ENCODE results near the gene KIF22.
A peak's percentile ranks its signal among the peaks of the same experiment; 100 is the strongest.
"Not testable (repeated sequence)": the region's sequence is repeated elsewhere in the genome, so short reads cannot be mapped to it uniquely, and the experiment has no call there.

Gene KIF22

GRCh38 chr16:29756654-29757053, 33.9 kb upstream of the KIF22 start:
- no peak for DNase-seq (ENCODE audit: low spot score in 2 of 2)
- H3K27ac Mint-ChIP-seq (ENCODE audit: low read depth): no peak overlapping the region
- H3K9me3 Mint-ChIP-seq: no peaks in the 10 kb centered on the region
- ATAC-seq (replicated peaks; ENCODE audit: extremely low read depth, poor library complexity, severe bottlenecking): peak; percentile 24
- H3K27me3 Mint-ChIP-seq: no peaks in the 10 kb centered on the region
- H3K4me1 Mint-ChIP-seq: peaks cover 17% of the 10 kb centered on the region
- no peak overlapping the region for H3K4me3 Mint-ChIP-seq
- no peaks in the 10 kb centered on the region for H3K36me3 Mint-ChIP-seq (ENCODE audit: insufficient read depth)

- H3K36me3 Mint-ChIP-seq (ENCODE audit: insufficient read depth); H3K27me3 Mint-ChIP-seq; DNase-seq (ENCODE audit: low spot score in 2 of 2); ATAC-seq (replicated peaks; ENCODE audit: extremely low read depth, poor library complexity, severe bottlenecking); H3K27ac Mint-ChIP-seq (ENCODE audit: low read depth); H3K4me3 Mint-ChIP-seq; H3K9me3 Mint-ChIP-seq: not testable (repeated sequence)
- H3K4me1 Mint-ChIP-seq: peaks cover 17% of the 10 kb centered on the region
Measured at GRCh38 chr16:29757086-29757485, 33.5 kb upstream of the KIF22 start.

GRCh38 chr16:29757950-29758466, 32.5 kb upstream of the KIF22 start:
- Mint-ChIP-seq H3K27ac (ENCODE audit: low read depth) (no peak overlapping the region), H3K36me3 (ENCODE audit: insufficient read depth) (no peaks in the 10 kb centered on the region), H3K27me3 (no peaks in the 10 kb centered on the region), H3K4me1 (peaks cover 17% of the 10 kb centered on the region), H3K4me3 (no peak overlapping the region), H3K9me3 (no peaks in the 10 kb centered on the region)
- DNase-seq (ENCODE audit: low spot score in 2 of 2): no peak
- ATAC-seq (replicated peaks; ENCODE audit: extremely low read depth, poor library complexity, severe bottlenecking): no peak

GRCh38 chr16:29760567-29761279, 29.8 kb upstream of the KIF22 start:
- Mint-ChIP-seq H3K27ac (ENCODE audit: low read depth) (no peak overlapping the region), H3K4me1 (peaks cover 12% of the 10 kb centered on the region), H3K36me3 (ENCODE audit: insufficient read depth) (peaks cover 2% of the 10 kb centered on the region), H3K27me3 (no peaks in the 10 kb centered on the region), H3K4me3 (no peak overlapping the region), H3K9me3 (no peaks in the 10 kb centered on the region)
- ATAC-seq (replicated peaks; ENCODE audit: extremely low read depth, poor library complexity, severe bottlenecking) (no peak), DNase-seq (ENCODE audit: low spot score in 2 of 2) (no peak)

GRCh38 chr16:29761280-29761651, 29.3 kb upstream of the KIF22 start:
- not testable (repeated sequence) for H3K27me3 Mint-ChIP-seq; H3K36me3 Mint-ChIP-seq (ENCODE audit: insufficient read depth); H3K27ac Mint-ChIP-seq (ENCODE audit: low read depth); DNase-seq (ENCODE audit: low spot score in 2 of 2); ATAC-seq (replicated peaks; ENCODE audit: extremely low read depth, poor library complexity, severe bottlenecking); H3K9me3 Mint-ChIP-seq; H3K4me3 Mint-ChIP-seq
- peaks cover 14% of the 10 kb centered on the region for H3K4me1 Mint-ChIP-seq

GRCh38 chr16:29761882-29762281, 28.7 kb upstream of the KIF22 start:
- DNase-seq (ENCODE audit: low spot score in 2 of 2) (no peak), ATAC-seq (replicated peaks; ENCODE audit: extremely low read depth, poor library complexity, severe bottlenecking) (no peak)
- Mint-ChIP-seq H3K27ac (ENCODE audit: low read depth) (no peak overlapping the region), H3K36me3 (ENCODE audit: insufficient read depth) (peaks cover 2% of the 10 kb centered on the region), H3K27me3 (no peaks in the 10 kb centered on the region), H3K4me3 (no peak overlapping the region), H3K9me3 (no peaks in the 10 kb centered on the region), H3K4me1 (peaks cover 14% of the 10 kb centered on the region)

GRCh38 chr16:29763326-29763725, 27.2 kb upstream of the KIF22 start:
- Mint-ChIP-seq H3K4me1 (peaks cover 14% of the 10 kb centered on the region), H3K27ac (ENCODE audit: low read depth) (no peak overlapping the region)
- ATAC-seq (replicated peaks; ENCODE audit: extremely low read depth, poor library complexity, severe bottlenecking): no peak

GRCh38 chr16:29765167-29766032, 25.2 kb upstream of the KIF22 start:
- H3K27me3 Mint-ChIP-seq: no peaks in the 10 kb centered on the region
- ATAC-seq (replicated peaks; ENCODE audit: extremely low read depth, poor library complexity, severe bottlenecking) (no peak), DNase-seq (ENCODE audit: low spot score in 2 of 2) (no peak)
- no peak overlapping the region for H3K4me3 Mint-ChIP-seq
- H3K4me1 Mint-ChIP-seq: peaks cover 7% of the 10 kb centered on the region
- H3K9me3 Mint-ChIP-seq: no peaks in the 10 kb centered on the region
- H3K27ac Mint-ChIP-seq (ENCODE audit: low read depth): no peak overlapping the region
- peaks cover 2% of the 10 kb centered on the region for H3K36me3 Mint-ChIP-seq (ENCODE audit: insufficient read depth)

More at GRCh38 chr16:29763326-29763725, 27.2 kb upstream of the KIF22 start:
- DNase-seq (ENCODE audit: low spot score in 2 of 2): no peak
- H3K9me3 Mint-ChIP-seq: no peaks in the 10 kb centered on the region
- H3K36me3 Mint-ChIP-seq (ENCODE audit: insufficient read depth): peaks cover 2% of the 10 kb centered on the region
- H3K27me3 Mint-ChIP-seq: no peaks in the 10 kb centered on the region
- H3K4me3 Mint-ChIP-seq: no peak overlapping the region

GRCh38 chr16:29766571-29766970, 24.0 kb upstream of the KIF22 start:
- Mint-ChIP-seq H3K27me3 (no peaks in the 10 kb centered on the region), H3K27ac (ENCODE audit: low read depth) (no peak overlapping the region), H3K4me1 (peaks cover 7% of the 10 kb centered on the region), H3K9me3 (no peaks in the 10 kb centered on the region), H3K36me3 (ENCODE audit: insufficient read depth) (peaks cover 2% of the 10 kb centered on the region), H3K4me3 (no peak overlapping the region)
- DNase-seq (ENCODE audit: low spot score in 2 of 2) (no peak), ATAC-seq (replicated peaks; ENCODE audit: extremely low read depth, poor library complexity, severe bottlenecking) (no peak)

- DNase-seq (ENCODE audit: low spot score in 2 of 2) (no peak), ATAC-seq (replicated peaks; ENCODE audit: extremely low read depth, poor library complexity, severe bottlenecking) (no peak)
- Mint-ChIP-seq H3K4me1 (peaks cover 7% of the 10 kb centered on the region), H3K27me3 (no peaks in the 10 kb centered on the region), H3K36me3 (ENCODE audit: insufficient read depth) (peaks cover 2% of the 10 kb centered on the region), H3K27ac (ENCODE audit: low read depth) (no peak overlapping the region), H3K4me3 (no peak overlapping the region), H3K9me3 (no peaks in the 10 kb centered on the region)
Measured at GRCh38 chr16:29767062-29767461, 23.5 kb upstream of the KIF22 start.

GRCh38 chr16:29769507-29769906, 21.0 kb upstream of the KIF22 start:
- no peak for ATAC-seq (replicated peaks; ENCODE audit: extremely low read depth, poor library complexity, severe bottlenecking)
- Mint-ChIP-seq H3K27ac (ENCODE audit: low read depth) (no peak overlapping the region), H3K4me3 (no peak overlapping the region), H3K27me3 (no peaks in the 10 kb centered on the region), H3K9me3 (no peaks in the 10 kb centered on the region), H3K4me1 (peaks cover 13% of the 10 kb centered on the region), H3K36me3 (ENCODE audit: insufficient read depth) (no peaks in the 10 kb centered on the region)
- no peak for DNase-seq (ENCODE audit: low spot score in 2 of 2)

- H3K27ac Mint-ChIP-seq (ENCODE audit: low read depth): no peak overlapping the region
- H3K4me1 Mint-ChIP-seq: peaks cover 17% of the 10 kb centered on the region
- no peaks in the 10 kb centered on the region for H3K27me3 Mint-ChIP-seq
- no peaks in the 10 kb centered on the region for H3K36me3 Mint-ChIP-seq (ENCODE audit: insufficient read depth)
- H3K4me3 Mint-ChIP-seq: no peak overlapping the region
- ATAC-seq (replicated peaks; ENCODE audit: extremely low read depth, poor library complexity, severe bottlenecking) (no peak), DNase-seq (ENCODE audit: low spot score in 2 of 2) (no peak)
- no peaks in the 10 kb centered on the region for H3K9me3 Mint-ChIP-seq
Measured at GRCh38 chr16:29770250-29770929, 20.2 kb upstream of the KIF22 start.
